GM12878 (cell line): Measurements from ENCODE around the gene DNAAF1. TPM values are rescaled to one million over a fixed set of nuclear protein-coding genes. Genes with fewer than 3 reads are reported as not detected.

Experiments
- ATAC-seq: fragments of 200-7000 bp; cut with Tn5 transposase; 3 replicates; pipeline ENCODE4 v1.9.1; 2020; ENCODE audit warnings: mild to moderate bottlenecking, moderate library complexity
- BruUV-seq: library from RNA; stranded (reverse); fragments of 400-500 nt; replicated peaks from 2 replicates; lab custom pipeline; 2021; lab: Mats Ljungman, UMichigan
- CTCF ChIA-PET: fragments of 300-600 bp; sonication (Branson Sonifier 250); formaldehyde crosslinking; extraction: SDS; loops from one replicate; lab custom pipeline; 2021; ENCODE audit warnings: inconsistent platforms; lab: Yijun Ruan, JAX
- POLR2A ChIA-PET: fragments of 350-600 bp; formaldehyde crosslinking; extraction: SDS; loops from one replicate; lab custom pipeline; 2021; ENCODE audit warnings: inconsistent platforms; lab: Charles Lee
- RAD21 ChIA-PET: fragments of 300-600 bp; sonication (Branson Sonifier 250); formaldehyde crosslinking; loops from one replicate; lab custom pipeline; 2023; ENCODE audit warnings: antibody characterized with exemption; ENCODE audit not compliant: unreplicated experiment; lab: Charles Lee
- SMC1A ChIA-PET: fragments of 300-600 bp; sonication (Branson Sonifier 250); formaldehyde crosslinking; loops from one replicate; lab custom pipeline; 2023; ENCODE audit not compliant: unreplicated experiment, uncharacterized antibody; lab: Charles Lee
- DNase-seq: peaks from one replicate; pipeline ENCODE4 v3.0.0-alpha.2; 2011; ENCODE audit warnings: low read depth, low spot score
- FAIRE-seq: peaks from 3 replicates; lab custom pipeline; 2011; peaks lifted over from hg19 to GRCh38; lab: Jason Lieb, UNC
- H2AFZ ChIP-seq: 2 replicates; pipeline ENCODE4 v1.6.0; 2011; ENCODE audit warnings: low read depth, low read length, control low read depth; ENCODE audit not compliant: control insufficient read depth
- H3K27ac ChIP-seq: 2 replicates; pipeline ENCODE4 v1.5.1; 2011; ENCODE audit warnings: control low read depth; ENCODE audit not compliant: control insufficient read depth, insufficient read depth
- H3K27me3 ChIP-seq, 2 experiments: replicated peaks in 1 of 2; 2 replicates each; pipeline versions ENCODE4 v1.6.0 to v1.6.1; 2011; ENCODE audit warnings: low read length in 1 of 2; ENCODE audit not compliant: control insufficient read depth in 2 of 2, insufficient read depth in 2 of 2
- H3K36me3 ChIP-seq, 2 experiments: 2 replicates each; pipeline ENCODE4 v1.5.1; 2011; ENCODE audit warnings: low read length in 1 of 2; ENCODE audit not compliant: control insufficient read depth in 2 of 2, insufficient read depth in 2 of 2
- H3K4me1 ChIP-seq: 2 replicates; pipeline ENCODE4 v1.6.1; 2011; ENCODE audit warnings: mild to moderate bottlenecking, low read length, moderate library complexity, mixed read lengths; ENCODE audit not compliant: control insufficient read depth, insufficient read depth
- H3K4me2 ChIP-seq: 2 replicates; pipeline ENCODE4 v1.6.0; 2011; ENCODE audit warnings: control low read depth; ENCODE audit not compliant: control insufficient read depth, insufficient read depth
- H3K4me3 ChIP-seq: fragments of 200-600 bp; sonication (generic); 2 replicates; pipeline ENCODE4 v1.5.1; 2016
- H3K79me2 ChIP-seq: 2 replicates; pipeline ENCODE4 v1.6.0; 2011; ENCODE audit warnings: low read length; ENCODE audit not compliant: control insufficient read depth, insufficient read depth
- H3K9ac ChIP-seq: 2 replicates; pipeline ENCODE4 v1.8.0; 2011; ENCODE audit warnings: low read length, control low read depth, mixed read lengths; ENCODE audit not compliant: control insufficient read depth, insufficient read depth
- H3K9me3 ChIP-seq: replicated peaks from 3 replicates; pipeline ENCODE4 v1.5.1; 2011; ENCODE audit warnings: mild to moderate bottlenecking, low read length; ENCODE audit not compliant: control insufficient read depth, insufficient read depth
- H4K20me1 ChIP-seq: 2 replicates; pipeline ENCODE4 v1.6.0; 2011; ENCODE audit not compliant: control insufficient read depth, insufficient read depth
- CREB1 ChIP-seq: IDR thresholded peaks from 2 replicates; pipeline ENCODE4 v1.6.1; 2012; ENCODE audit warnings: low read depth, mild to moderate bottlenecking, inconsistent platforms
- E4F1 ChIP-seq: fragments of 450-650 bp; IDR thresholded peaks from 2 replicates; pipeline ENCODE4 v1.6.1; 2018; ENCODE audit warnings: borderline replicate concordance, mild to moderate bottlenecking; ENCODE audit not compliant: partially characterized antibody
- GATAD2B ChIP-seq: fragments of 450-650 bp; conservative IDR thresholded peaks from 2 replicates; pipeline ENCODE4 v1.6.1; 2017; ENCODE audit warnings: low read depth, mild to moderate bottlenecking, moderate library complexity
- IKZF2 ChIP-seq, 2 experiments: fragments of 450-650 bp; IDR thresholded peaks; 2 replicates each; pipeline ENCODE4 v1.6.1; 2017; ENCODE audit warnings: mild to moderate bottlenecking in 2 of 2, moderate library complexity in 2 of 2
- IRF4 ChIP-seq: IDR thresholded peaks from 2 replicates; pipeline ENCODE4 v1.6.1; 2011; ENCODE audit warnings: low read depth, low read length
- JUND ChIP-seq: IDR thresholded peaks from 2 replicates; pipeline ENCODE4 v1.6.1; 2012; ENCODE audit warnings: low read depth, mild to moderate bottlenecking, low read length, improper control_type of control experiment, moderate library complexity
- LARP7 ChIP-seq: fragments of 450-650 bp; IDR thresholded peaks from 2 replicates; pipeline ENCODE4 v1.6.1; 2017; ENCODE audit warnings: mild to moderate bottlenecking
- NFYA ChIP-seq: IDR thresholded peaks from 2 replicates; pipeline ENCODE4 v1.6.1; 2011; ENCODE audit warnings: low read depth, mild to moderate bottlenecking, low read length, improper control_type of control experiment, borderline replicate concordance
- NR2C2 ChIP-seq: IDR thresholded peaks from 2 replicates; pipeline ENCODE4 v1.6.1; 2011; ENCODE audit warnings: borderline replicate concordance, low read depth; ENCODE audit not compliant: control insufficient read depth, insufficient read length
- PBX3 ChIP-seq: IDR thresholded peaks from 2 replicates; pipeline ENCODE4 v1.6.1; 2011; ENCODE audit warnings: mild to moderate bottlenecking, low read depth, low read length, moderate library complexity; ENCODE audit not compliant: insufficient replicate concordance
- RAD21 ChIP-seq: IDR thresholded peaks from 2 replicates; pipeline ENCODE4 v1.6.1; 2011; ENCODE audit warnings: mild to moderate bottlenecking, low read depth, low read length, moderate library complexity; ENCODE audit not compliant: insufficient read depth
- RAD51 ChIP-seq: fragments of 450-650 bp; IDR thresholded peaks from 2 replicates; pipeline ENCODE4 v1.6.1; 2016; ENCODE audit warnings: moderate library complexity, mild to moderate bottlenecking, inconsistent platforms
- RUNX3 ChIP-seq: IDR thresholded peaks from 2 replicates; pipeline ENCODE4 v1.6.1; 2012; ENCODE audit warnings: low read length, inconsistent platforms
- SKIL ChIP-seq: fragments of 450-650 bp; IDR thresholded peaks from 2 replicates; pipeline ENCODE4 v1.6.1; 2017; ENCODE audit warnings: mild to moderate bottlenecking, low read depth, inconsistent platforms; ENCODE audit not compliant: poor library complexity, severe bottlenecking
- SMC3 ChIP-seq: IDR thresholded peaks from 2 replicates; pipeline ENCODE4 v1.6.1; 2011; ENCODE audit warnings: low read length, improper control_type of control experiment, borderline replicate concordance
- TARDBP ChIP-seq: IDR thresholded peaks from 2 replicates; pipeline ENCODE4 v1.6.1; 2016; ENCODE audit warnings: borderline replicate concordance
- TCF12 ChIP-seq: IDR thresholded peaks from 2 replicates; pipeline ENCODE4 v1.6.1; 2011; ENCODE audit warnings: low read depth, mild to moderate bottlenecking, low read length
- WGBS: methylation state at CpG from one replicate; pipeline ENCODE4 v1.1.6; 2016; ENCODE audit warnings: low lambda C conversion rate; ENCODE audit not compliant: insufficient replicate concordance, insufficient coverage; ENCODE audit errors: missing lambda C conversion rate; 5-methylcytosine and 5-hydroxymethylcytosine counted together
- in situ Hi-C: fragments of 300-500 bp; cut with MboI; formaldehyde crosslinking; loops from 9 replicates; pipeline ENCODE4 v1.14.3; 2018; ENCODE audit warnings: mixed read lengths
- intact Hi-C: fragments of 100-400 bp; cut with micrococcal nuclease; formaldehyde crosslinking; loops from one replicate; pipeline ENCODE4 v1.14.2; 2022; ENCODE audit not compliant: unreplicated experiment
- polyA plus RNA-seq, 11 experiments: library from polyadenylated mRNA; depleted of rRNA in 4 of 11; unstranded in 6 of 11; stranded (reverse) in 5 of 11; fragments of >200 nt; fragmentation: Nextera tagmentation in 4 of 11; fragmentation: Illumina TruSeq in 1 of 11; extraction: Ambion mirVana in 4 of 11; extraction: Trizol in 1 of 11; gene quantifications; 1 replicate in 1 of 11; 2 replicates in 10 of 11; pipeline versions ENCODE4 v1.2.1 to v1.2.3, GENCODE V29; 2011 to 2016; ENCODE audit warnings: inconsistent platforms in 2 of 11, missing spikeins in 2 of 11, low read depth in 1 of 11
- total RNA-seq, 4 experiments: library from RNA; depleted of rRNA in 3 of 4; stranded (reverse); fragments of >200 nt in 3 of 4; fragmentation: Illumina TruSeq in 1 of 4; extraction: Trizol in 1 of 4; gene quantifications; 2 replicates each; pipeline versions ENCODE4 v1.2.1 to v1.2.3, GENCODE V29; 2013 to 2021
- TF ChIP-seq, protein P1 (sequence below): fragments of 450-650 bp; IDR thresholded peaks from 2 replicates; pipeline ENCODE4 v1.6.1; 2017; ENCODE audit warnings: low read depth, mild to moderate bottlenecking, moderate library complexity

DNAAF1 gene
- total and polyA plus RNA-seq, 10 of the 15 experiments (the other 5 are each of a cell fraction or from before 2014, with no cell fraction given): 0.02 to 0.76 (median 0.08) TPM; not detected in 6

DNA sequence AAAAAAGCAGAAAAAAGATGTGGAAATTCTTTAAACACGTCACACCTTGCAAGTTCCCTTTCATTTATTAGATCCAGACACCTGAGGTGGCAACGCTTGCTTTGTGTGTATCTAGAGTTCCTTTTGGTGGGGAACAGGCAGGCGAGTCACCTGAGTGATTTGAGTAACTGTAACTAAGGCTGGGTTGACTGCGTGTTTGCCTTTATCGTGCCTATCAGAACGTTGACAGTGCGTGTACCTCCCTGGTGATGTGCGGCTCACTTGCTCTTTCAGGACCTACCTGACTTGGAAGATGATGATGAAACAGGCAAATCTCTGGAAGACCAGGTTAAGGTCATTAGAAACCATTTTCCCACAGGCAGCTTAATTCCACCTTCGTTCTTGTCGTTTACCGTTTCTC lies 29.3 kb downstream of the DNAAF1 start:
- WGBS: 69% methylated on average over 11 of the region's 11 CpGs
- Histone ChIP-seq H4K20me1 (no peaks in the 10 kb centered on the region), H3K9me3 (no peaks in the 10 kb centered on the region), H3K79me2 (no peaks in the 10 kb centered on the region), H3K4me2 (no peak overlapping the region), H3K36me3 (peaks cover 5 to 6% of the 10 kb centered on the region in 2 experiments; a peak in 3 of 4 replicates), H3K27ac (no peak overlapping the region), H3K9ac (no peak overlapping the region), H2AFZ (no peak overlapping the region), H3K4me3 (no peak overlapping the region), H3K27me3 (no peaks in the 10 kb centered on the region), H3K4me1 (peaks cover 13% of the 10 kb centered on the region)
- RAD21 ChIA-PET: interaction anchor here (1.4 kb wide), 1 partner anchor 13 kb away, joined by 5 read pairs; the partner anchor contains the start of gene TAF1C
- in situ Hi-C loops: no loop called here
- FAIRE-seq (no peak), DNase-seq (no peak), ATAC-seq (no peak)
- intact Hi-C loops: no loop called here
- CTCF ChIA-PET: interaction anchor here (1.6 to 7.1 kb wide), 4 partner anchors 12 to 109 kb away, joined by 6 to 82 read pairs (median 20); partner anchors contain the start of gene TAF1C
- no TSS peak for BruUV-seq
- POLR2A ChIA-PET: no interaction called here
- SMC1A ChIA-PET: interaction anchor here (1.1 to 2.4 kb wide), 4 partner anchors 74 to 90 kb away, joined by 3 to 12 read pairs (median 3); no protein-coding TSS in a partner anchor
- TF ChIP-seq NR2C2: no peak
- TF ChIP-seq RUNX3: no peak
- TF ChIP-seq E4F1: no peak
- no peak for TF ChIP-seq JUND
- TF ChIP-seq RAD21: no peak
- TF ChIP-seq TCF12: no peak
- TF ChIP-seq SMC3: no peak
- no peak for TF ChIP-seq NFYA
- TF ChIP-seq SKIL: no peak
- no peak for TF ChIP-seq IRF4
- TF ChIP-seq IKZF2 (IDR thresholded peaks at IDR 0.05): no peak
- TF ChIP-seq CREB1: no peak
- no peak for TF ChIP-seq RAD51
- TF ChIP-seq, protein P1, sequence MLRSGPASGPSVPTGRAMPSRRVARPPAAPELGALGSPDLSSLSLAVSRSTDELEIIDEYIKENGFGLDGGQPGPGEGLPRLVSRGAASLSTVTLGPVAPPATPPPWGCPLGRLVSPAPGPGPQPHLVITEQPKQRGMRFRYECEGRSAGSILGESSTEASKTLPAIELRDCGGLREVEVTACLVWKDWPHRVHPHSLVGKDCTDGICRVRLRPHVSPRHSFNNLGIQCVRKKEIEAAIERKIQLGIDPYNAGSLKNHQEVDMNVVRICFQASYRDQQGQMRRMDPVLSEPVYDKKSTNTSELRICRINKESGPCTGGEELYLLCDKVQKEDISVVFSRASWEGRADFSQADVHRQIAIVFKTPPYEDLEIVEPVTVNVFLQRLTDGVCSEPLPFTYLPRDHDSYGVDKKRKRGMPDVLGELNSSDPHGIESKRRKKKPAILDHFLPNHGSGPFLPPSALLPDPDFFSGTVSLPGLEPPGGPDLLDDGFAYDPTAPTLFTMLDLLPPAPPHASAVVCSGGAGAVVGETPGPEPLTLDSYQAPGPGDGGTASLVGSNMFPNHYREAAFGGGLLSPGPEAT: no peak
- no peak for TF ChIP-seq LARP7
- no peak for TF ChIP-seq GATAD2B
- TF ChIP-seq TARDBP: no peak
- TF ChIP-seq PBX3: no peak
